HG03175 (cell line): ENCODE results near the gene GPX5.
"Not testable (repeated sequence)": the region's sequence is repeated elsewhere in the genome, so short reads cannot be mapped to it uniquely, and the experiment has no call there.

Experiments used
- ATAC-seq: cut with Tn5 transposase; IDR thresholded peaks from one replicate; pipeline ENCODE4 v1.9.1; 2021; ENCODE audit warnings: mild to moderate bottlenecking, moderate library complexity; ENCODE audit not compliant: unreplicated experiment

GPX5 gene

GRCh38 chr6:28511628-28512300, 13.9 kb upstream of the GPX5 start:
- ATAC-seq: no peak

- ATAC-seq: not testable (repeated sequence)
Observed at GRCh38 chr6:28512387-28512786, 13.3 kb upstream of the GPX5 start.

GRCh38 chr6:28515676-28516075, 10.0 kb upstream of the GPX5 start, which contains the start of gene GPX6:
TSS of gene GPX6 (minus strand) at chr6:28515793. CDS start at chr6:28515743, 50 bp downstream.
- ATAC-seq: no peak

GRCh38 chr6:28517964-28518363, 7.7 kb upstream of the GPX5 start:
- ATAC-seq: no peak

- ATAC-seq: no peak
Observed at GRCh38 chr6:28522594-28523240, 3.0 kb upstream of the GPX5 start.

- ATAC-seq: no peak
Observed at GRCh38 chr6:28523241-28523622, 2.4 kb upstream of the GPX5 start.

GRCh38 chr6:28530777-28531176, 5.1 kb downstream of the GPX5 start:
- ATAC-seq: no peak

GRCh38 chr6:28531479-28532128, 5.9 kb downstream of the GPX5 start:
- no peak for ATAC-seq

- ATAC-seq: no peak
Observed at GRCh38 chr6:28534306-28534705, 8.6 kb downstream of the GPX5 start.

GRCh38 chr6:28534875-28535274, 9.2 kb downstream of the GPX5 start:
- ATAC-seq: no peak

- no peak for ATAC-seq
Observed at GRCh38 chr6:28537065-28537464, 11.4 kb downstream of the GPX5 start.

GRCh38 chr6:28537509-28538140, 11.9 kb downstream of the GPX5 start:
- no peak for ATAC-seq

GRCh38 chr6:28541996-28542395, 16.3 kb downstream of the GPX5 start:
- ATAC-seq: no peak

- ATAC-seq: peak; percentile 66
Observed at GRCh38 chr6:28542440-28543296, 17.0 kb downstream of the GPX5 start.

- ATAC-seq: no peak
Observed at GRCh38 chr6:28543651-28544610, 18.2 kb downstream of the GPX5 start.

GRCh38 chr6:28545955-28546354, 20.3 kb downstream of the GPX5 start:
- no peak for ATAC-seq

GRCh38 chr6:28547003-28547402, 21.3 kb downstream of the GPX5 start:
- not testable (repeated sequence) for ATAC-seq

- ATAC-seq: no peak
Observed at GRCh38 chr6:28551891-28552666, 26.4 kb downstream of the GPX5 start.
